Lower leg skin (tissue), 3 donors: Measurements from ENCODE around the gene GABRG3.

Source experiments
- POLR2A ChIP-seq, 2 donors: fragments of 450-650 bp; IDR thresholded peaks; one replicate each; pipeline ENCODE4 v1.6.1; 2016 to 2017; ENCODE audit warnings: antibody characterized with exemption in 2 of 2, mild to moderate bottlenecking in 1 of 2, moderate library complexity in 1 of 2
- TF ChIP-seq, protein P1 (sequence below), 3 donors: fragments of 450-650 bp; IDR thresholded peaks; one replicate each; pipeline ENCODE4 v1.5.1; 2016; ENCODE audit warnings: antibody characterized with exemption in 3 of 3, mild to moderate bottlenecking in 3 of 3, moderate library complexity in 2 of 3

DNA sequence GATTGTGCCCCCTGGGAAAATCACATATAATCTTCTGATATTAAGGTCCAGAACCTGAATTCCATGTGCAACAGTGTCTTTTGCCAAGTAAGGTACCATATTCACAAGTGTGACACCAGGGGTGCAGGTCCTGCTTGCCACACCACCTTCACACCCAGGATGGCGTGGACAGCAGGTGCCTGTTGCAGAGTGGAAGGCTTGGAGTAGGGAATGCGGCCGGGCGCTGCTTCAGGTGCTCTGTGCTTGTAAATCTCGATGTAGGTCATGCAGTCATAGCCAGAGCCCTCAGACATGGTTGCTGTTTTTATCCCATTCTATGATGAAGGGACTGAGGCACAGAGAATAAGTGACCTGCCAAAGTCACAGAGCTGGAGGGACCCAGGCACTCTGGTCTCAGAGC lies 34.5 kb upstream of the GABRG3 start:
- TF ChIP-seq POLR2A (IDR thresholded peaks at IDR 0.05) = no peak
- TF ChIP-seq, protein P1, sequence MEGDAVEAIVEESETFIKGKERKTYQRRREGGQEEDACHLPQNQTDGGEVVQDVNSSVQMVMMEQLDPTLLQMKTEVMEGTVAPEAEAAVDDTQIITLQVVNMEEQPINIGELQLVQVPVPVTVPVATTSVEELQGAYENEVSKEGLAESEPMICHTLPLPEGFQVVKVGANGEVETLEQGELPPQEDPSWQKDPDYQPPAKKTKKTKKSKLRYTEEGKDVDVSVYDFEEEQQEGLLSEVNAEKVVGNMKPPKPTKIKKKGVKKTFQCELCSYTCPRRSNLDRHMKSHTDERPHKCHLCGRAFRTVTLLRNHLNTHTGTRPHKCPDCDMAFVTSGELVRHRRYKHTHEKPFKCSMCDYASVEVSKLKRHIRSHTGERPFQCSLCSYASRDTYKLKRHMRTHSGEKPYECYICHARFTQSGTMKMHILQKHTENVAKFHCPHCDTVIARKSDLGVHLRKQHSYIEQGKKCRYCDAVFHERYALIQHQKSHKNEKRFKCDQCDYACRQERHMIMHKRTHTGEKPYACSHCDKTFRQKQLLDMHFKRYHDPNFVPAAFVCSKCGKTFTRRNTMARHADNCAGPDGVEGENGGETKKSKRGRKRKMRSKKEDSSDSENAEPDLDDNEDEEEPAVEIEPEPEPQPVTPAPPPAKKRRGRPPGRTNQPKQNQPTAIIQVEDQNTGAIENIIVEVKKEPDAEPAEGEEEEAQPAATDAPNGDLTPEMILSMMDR (IDR thresholded peaks at IDR 0.05) = no peak
